SK-N-SH treated with all-trans-retinoic acid at 6 μM for 48 hours (cell line): ENCODE data around the gene PLEKHA8.

Experiments
- ATAC-seq: fragments of 200-7000 bp; cut with Tn5 transposase; 3 replicates; pipeline ENCODE4 v1.9.1; 2020; ENCODE audit warnings: mild to moderate bottlenecking, moderate library complexity
- ARNTL ChIP-seq: fragments of 450-650 bp; formaldehyde crosslinking; IDR thresholded peaks from 2 replicates; pipeline ENCODE4 v1.5.0; 2020; ENCODE audit warnings: low read depth, mild to moderate bottlenecking, moderate library complexity, borderline replicate concordance
- BACH2 ChIP-seq: fragments of 250-450 bp; sonication (Bioruptor Pico); IDR thresholded peaks from 2 replicates; pipeline ENCODE4 v1.9.0; 2021; ENCODE audit warnings: mild to moderate bottlenecking, borderline replicate concordance
- CSDC2 ChIP-seq: fragments of 250-450 bp; sonication (Bioruptor Pico); IDR thresholded peaks from 2 replicates; pipeline ENCODE4 v1.5.0; 2020; ENCODE audit warnings: mild to moderate bottlenecking, moderate library complexity
- ESRRG ChIP-seq: fragments of 250-450 bp; sonication (Bioruptor Pico); IDR thresholded peaks from 2 replicates; pipeline ENCODE4 v1.6.1; 2021; ENCODE audit warnings: mild to moderate bottlenecking
- GLIS3 ChIP-seq: fragments of 250-450 bp; sonication (Bioruptor Pico); IDR thresholded peaks from 2 replicates; pipeline ENCODE4 v1.5.0; 2020; ENCODE audit warnings: mild to moderate bottlenecking, moderate library complexity
- ISL1 ChIP-seq: fragments of 250-450 bp; sonication (Bioruptor Pico); IDR thresholded peaks from 2 replicates; pipeline ENCODE4 v2.1.2; 2022; ENCODE audit warnings: mild to moderate bottlenecking, moderate library complexity
- OSR1 ChIP-seq: fragments of 250-450 bp; sonication (Bioruptor Pico); IDR thresholded peaks from 2 replicates; pipeline ENCODE4 v1.8.0; 2022; ENCODE audit warnings: moderate library complexity, mild to moderate bottlenecking, inconsistent platforms
- PPARA ChIP-seq: fragments of 250-450 bp; sonication (Bioruptor Pico); IDR thresholded peaks from 2 replicates; pipeline ENCODE4 v1.5.0; 2020; ENCODE audit warnings: mild to moderate bottlenecking, borderline replicate concordance
- RARB ChIP-seq: fragments of 250-450 bp; sonication (Bioruptor Pico); IDR thresholded peaks from 2 replicates; pipeline ENCODE4 v1.8.0; 2021; ENCODE audit warnings: mild to moderate bottlenecking, moderate library complexity
- SNAI2 ChIP-seq: fragments of 250-450 bp; sonication (Bioruptor Pico); IDR thresholded peaks from 2 replicates; pipeline ENCODE4 v1.5.0; 2020; ENCODE audit warnings: mild to moderate bottlenecking, moderate library complexity
- TOX ChIP-seq: fragments of 250-450 bp; sonication (Bioruptor Pico); IDR thresholded peaks from 2 replicates; pipeline ENCODE4 v1.8.0; 2021; ENCODE audit warnings: mild to moderate bottlenecking, moderate library complexity, borderline replicate concordance
- ZC3H10 ChIP-seq: fragments of 250-450 bp; sonication (Bioruptor Pico); IDR thresholded peaks from 2 replicates; pipeline ENCODE4 v1.5.1; 2021; ENCODE audit warnings: mild to moderate bottlenecking, moderate library complexity
- ZFP3 ChIP-seq: fragments of 250-450 bp; sonication (Bioruptor Pico); IDR thresholded peaks from 2 replicates; pipeline ENCODE4 v1.5.0; 2020; ENCODE audit warnings: mild to moderate bottlenecking, moderate library complexity
- ZFP30 ChIP-seq: fragments of 450-650 bp; formaldehyde crosslinking; IDR thresholded peaks from 2 replicates; pipeline ENCODE4 v1.5.0; 2022; ENCODE audit warnings: mild to moderate bottlenecking, moderate library complexity
- ZNF565 ChIP-seq: fragments of 450-650 bp; formaldehyde crosslinking; conservative IDR thresholded peaks from 2 replicates; pipeline ENCODE4 v1.5.0; 2020; ENCODE audit warnings: low read depth, mild to moderate bottlenecking, moderate library complexity
- ZNF70 ChIP-seq: fragments of 450-650 bp; formaldehyde crosslinking; IDR thresholded peaks from 2 replicates; pipeline ENCODE4 v1.5.0; 2020; ENCODE audit warnings: mild to moderate bottlenecking, moderate library complexity
- ZNF8 ChIP-seq: fragments of 450-650 bp; formaldehyde crosslinking; IDR thresholded peaks from 2 replicates; pipeline ENCODE4 v1.5.0; 2020; ENCODE audit warnings: mild to moderate bottlenecking, moderate library complexity
- TF ChIP-seq, protein P1 (sequence below): fragments of 250-450 bp; sonication (Bioruptor Pico); IDR thresholded peaks from 2 replicates; pipeline ENCODE4 v1.5.1; 2021; ENCODE audit warnings: mild to moderate bottlenecking, moderate library complexity
- TF ChIP-seq, protein P2 (sequence below): fragments of 250-450 bp; sonication (Bioruptor Pico); IDR thresholded peaks from 2 replicates; pipeline ENCODE4 v1.5.1; 2020; ENCODE audit warnings: low read depth, mild to moderate bottlenecking, moderate library complexity
- TF ChIP-seq, protein P3 (sequence below): fragments of 250-450 bp; sonication (Bioruptor Pico); IDR thresholded peaks from 2 replicates; pipeline ENCODE4 v1.5.0; 2020; ENCODE audit warnings: mild to moderate bottlenecking, moderate library complexity
- TF ChIP-seq, protein P4 (sequence below): fragments of 250-450 bp; sonication (Bioruptor Pico); IDR thresholded peaks from 2 replicates; pipeline ENCODE4 v1.8.0; 2020; ENCODE audit warnings: mild to moderate bottlenecking, moderate library complexity, borderline replicate concordance
- TF ChIP-seq, protein P5 (sequence below): fragments of 250-450 bp; sonication (Bioruptor Pico); IDR thresholded peaks from 2 replicates; pipeline ENCODE4 v1.8.0; 2021; ENCODE audit warnings: low read depth, mild to moderate bottlenecking, moderate library complexity, borderline replicate concordance

PLEKHA8 gene

DNA sequence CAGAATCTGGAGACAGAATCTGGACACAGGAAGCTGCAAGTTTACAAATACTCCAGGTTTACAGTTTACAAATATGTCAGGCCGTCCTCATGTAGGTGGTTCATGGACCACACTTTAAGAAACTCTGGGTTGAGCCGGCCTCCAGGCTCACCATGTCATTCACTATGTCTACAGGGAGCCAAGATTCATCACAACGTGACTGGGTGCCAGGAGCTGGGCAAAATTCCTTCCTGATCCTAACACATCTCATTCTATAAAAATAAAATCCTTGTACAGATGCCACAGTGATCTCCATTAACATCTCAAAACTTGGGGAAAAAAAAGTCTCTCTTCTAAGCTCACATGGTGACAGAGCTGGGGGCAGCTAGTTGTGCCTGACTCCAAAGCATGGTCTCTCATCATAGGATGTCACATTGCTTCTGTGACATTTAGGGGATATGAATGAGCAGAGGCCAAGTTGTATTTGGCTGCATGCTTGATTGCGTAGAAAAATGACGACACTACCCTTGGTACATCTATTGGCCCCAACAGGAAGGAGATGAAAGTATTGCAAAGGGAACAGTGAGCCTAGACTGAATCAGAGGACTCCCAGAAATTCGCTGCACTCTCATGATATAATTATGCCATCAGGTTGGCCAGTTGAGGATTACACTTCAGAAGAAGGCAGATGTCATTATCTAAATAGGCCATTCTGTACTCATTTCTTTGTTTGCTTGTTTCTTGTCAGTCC lies 142.4 kb downstream of the PLEKHA8 start:
- TF ChIP-seq, protein P1, sequence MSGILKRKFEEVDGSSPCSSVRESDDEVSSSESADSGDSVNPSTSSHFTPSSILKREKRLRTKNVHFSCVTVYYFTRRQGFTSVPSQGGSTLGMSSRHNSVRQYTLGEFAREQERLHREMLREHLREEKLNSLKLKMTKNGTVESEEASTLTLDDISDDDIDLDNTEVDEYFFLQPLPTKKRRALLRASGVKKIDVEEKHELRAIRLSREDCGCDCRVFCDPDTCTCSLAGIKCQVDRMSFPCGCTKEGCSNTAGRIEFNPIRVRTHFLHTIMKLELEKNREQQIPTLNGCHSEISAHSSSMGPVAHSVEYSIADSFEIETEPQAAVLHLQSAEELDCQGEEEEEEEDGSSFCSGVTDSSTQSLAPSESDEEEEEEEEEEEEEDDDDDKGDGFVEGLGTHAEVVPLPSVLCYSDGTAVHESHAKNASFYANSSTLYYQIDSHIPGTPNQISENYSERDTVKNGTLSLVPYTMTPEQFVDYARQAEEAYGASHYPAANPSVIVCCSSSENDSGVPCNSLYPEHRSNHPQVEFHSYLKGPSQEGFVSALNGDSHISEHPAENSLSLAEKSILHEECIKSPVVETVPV (CRISPR knock-in tag) = no peak
- TF ChIP-seq, protein P2, sequence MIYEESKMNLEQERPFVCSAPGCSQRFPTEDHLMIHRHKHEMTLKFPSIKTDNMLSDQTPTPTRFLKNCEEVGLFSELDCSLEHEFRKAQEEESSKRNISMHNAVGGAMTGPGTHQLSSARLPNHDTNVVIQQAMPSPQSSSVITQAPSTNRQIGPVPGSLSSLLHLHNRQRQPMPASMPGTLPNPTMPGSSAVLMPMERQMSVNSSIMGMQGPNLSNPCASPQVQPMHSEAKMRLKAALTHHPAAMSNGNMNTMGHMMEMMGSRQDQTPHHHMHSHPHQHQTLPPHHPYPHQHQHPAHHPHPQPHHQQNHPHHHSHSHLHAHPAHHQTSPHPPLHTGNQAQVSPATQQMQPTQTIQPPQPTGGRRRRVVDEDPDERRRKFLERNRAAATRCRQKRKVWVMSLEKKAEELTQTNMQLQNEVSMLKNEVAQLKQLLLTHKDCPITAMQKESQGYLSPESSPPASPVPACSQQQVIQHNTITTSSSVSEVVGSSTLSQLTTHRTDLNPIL (CRISPR knock-in tag) = no peak
- no peak for ATAC-seq

DNA sequence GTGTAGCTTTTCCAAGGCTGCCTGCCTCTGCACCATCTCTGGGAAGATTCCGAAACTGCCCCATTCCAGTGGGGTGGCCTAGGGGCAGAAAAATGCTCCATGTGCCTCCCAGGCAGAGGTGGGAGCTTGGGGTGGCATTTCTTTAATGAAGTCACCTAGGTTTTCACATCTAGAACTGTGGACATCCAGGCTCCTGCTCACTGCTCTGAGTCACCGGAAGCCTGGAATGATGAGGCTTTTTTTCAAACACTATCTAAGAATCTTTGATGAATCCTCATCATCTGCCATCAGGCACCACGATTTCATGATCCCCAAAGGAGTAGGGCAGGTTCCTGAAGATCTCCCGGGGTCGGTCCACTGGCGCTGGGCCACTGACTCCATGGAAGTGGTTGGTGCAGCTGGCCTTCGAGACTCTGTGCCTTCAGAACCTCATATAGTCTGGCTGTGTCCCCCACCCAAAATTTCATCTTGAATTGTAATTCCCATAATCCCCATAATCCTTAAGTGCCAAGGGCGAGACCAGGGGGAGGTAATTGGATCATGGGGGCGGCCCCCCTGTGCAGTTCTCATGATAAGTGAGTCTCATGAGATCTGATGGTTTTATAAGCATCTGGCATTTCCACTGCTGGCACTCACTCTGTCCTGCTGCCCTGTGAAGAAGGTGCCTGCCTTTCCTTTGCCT lies 143.7 kb downstream of the PLEKHA8 start:
- TF ChIP-seq, protein P1 (CRISPR knock-in tag) = no peak
- TF ChIP-seq, protein P2 (CRISPR knock-in tag) = no peak
- TF ChIP-seq ZNF8 (CRISPR knock-in tag) (no peak), ISL1 (CRISPR knock-in tag) (no peak), RARB (CRISPR knock-in tag) (no peak), ZFP3 (CRISPR knock-in tag) (no peak), ZFP30 (CRISPR knock-in tag) (no peak), ZNF70 (CRISPR knock-in tag) (no peak), PPARA (CRISPR knock-in tag) (no peak), SNAI2 (no peak), ESRRG (CRISPR knock-in tag) (no peak), GLIS3 (CRISPR knock-in tag) (no peak), ZNF565 (CRISPR knock-in tag) (no peak), ARNTL (CRISPR knock-in tag) (no peak), CSDC2 (CRISPR knock-in tag) (no peak), TOX (no peak), OSR1 (no peak)
- TF ChIP-seq, protein P3, sequence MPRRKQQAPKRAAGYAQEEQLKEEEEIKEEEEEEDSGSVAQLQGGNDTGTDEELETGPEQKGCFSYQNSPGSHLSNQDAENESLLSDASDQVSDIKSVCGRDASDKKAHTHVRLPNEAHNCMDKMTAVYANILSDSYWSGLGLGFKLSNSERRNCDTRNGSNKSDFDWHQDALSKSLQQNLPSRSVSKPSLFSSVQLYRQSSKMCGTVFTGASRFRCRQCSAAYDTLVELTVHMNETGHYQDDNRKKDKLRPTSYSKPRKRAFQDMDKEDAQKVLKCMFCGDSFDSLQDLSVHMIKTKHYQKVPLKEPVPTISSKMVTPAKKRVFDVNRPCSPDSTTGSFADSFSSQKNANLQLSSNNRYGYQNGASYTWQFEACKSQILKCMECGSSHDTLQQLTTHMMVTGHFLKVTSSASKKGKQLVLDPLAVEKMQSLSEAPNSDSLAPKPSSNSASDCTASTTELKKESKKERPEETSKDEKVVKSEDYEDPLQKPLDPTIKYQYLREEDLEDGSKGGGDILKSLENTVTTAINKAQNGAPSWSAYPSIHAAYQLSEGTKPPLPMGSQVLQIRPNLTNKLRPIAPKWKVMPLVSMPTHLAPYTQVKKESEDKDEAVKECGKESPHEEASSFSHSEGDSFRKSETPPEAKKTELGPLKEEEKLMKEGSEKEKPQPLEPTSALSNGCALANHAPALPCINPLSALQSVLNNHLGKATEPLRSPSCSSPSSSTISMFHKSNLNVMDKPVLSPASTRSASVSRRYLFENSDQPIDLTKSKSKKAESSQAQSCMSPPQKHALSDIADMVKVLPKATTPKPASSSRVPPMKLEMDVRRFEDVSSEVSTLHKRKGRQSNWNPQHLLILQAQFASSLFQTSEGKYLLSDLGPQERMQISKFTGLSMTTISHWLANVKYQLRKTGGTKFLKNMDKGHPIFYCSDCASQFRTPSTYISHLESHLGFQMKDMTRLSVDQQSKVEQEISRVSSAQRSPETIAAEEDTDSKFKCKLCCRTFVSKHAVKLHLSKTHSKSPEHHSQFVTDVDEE (CRISPR knock-in tag) = no peak
- TF ChIP-seq, protein P4, sequence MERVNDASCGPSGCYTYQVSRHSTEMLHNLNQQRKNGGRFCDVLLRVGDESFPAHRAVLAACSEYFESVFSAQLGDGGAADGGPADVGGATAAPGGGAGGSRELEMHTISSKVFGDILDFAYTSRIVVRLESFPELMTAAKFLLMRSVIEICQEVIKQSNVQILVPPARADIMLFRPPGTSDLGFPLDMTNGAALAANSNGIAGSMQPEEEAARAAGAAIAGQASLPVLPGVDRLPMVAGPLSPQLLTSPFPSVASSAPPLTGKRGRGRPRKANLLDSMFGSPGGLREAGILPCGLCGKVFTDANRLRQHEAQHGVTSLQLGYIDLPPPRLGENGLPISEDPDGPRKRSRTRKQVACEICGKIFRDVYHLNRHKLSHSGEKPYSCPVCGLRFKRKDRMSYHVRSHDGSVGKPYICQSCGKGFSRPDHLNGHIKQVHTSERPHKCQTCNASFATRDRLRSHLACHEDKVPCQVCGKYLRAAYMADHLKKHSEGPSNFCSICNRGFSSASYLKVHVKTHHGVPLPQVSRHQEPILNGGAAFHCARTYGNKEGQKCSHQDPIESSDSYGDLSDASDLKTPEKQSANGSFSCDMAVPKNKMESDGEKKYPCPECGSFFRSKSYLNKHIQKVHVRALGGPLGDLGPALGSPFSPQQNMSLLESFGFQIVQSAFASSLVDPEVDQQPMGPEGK = no peak
- ATAC-seq = peak; percentile 41

DNA sequence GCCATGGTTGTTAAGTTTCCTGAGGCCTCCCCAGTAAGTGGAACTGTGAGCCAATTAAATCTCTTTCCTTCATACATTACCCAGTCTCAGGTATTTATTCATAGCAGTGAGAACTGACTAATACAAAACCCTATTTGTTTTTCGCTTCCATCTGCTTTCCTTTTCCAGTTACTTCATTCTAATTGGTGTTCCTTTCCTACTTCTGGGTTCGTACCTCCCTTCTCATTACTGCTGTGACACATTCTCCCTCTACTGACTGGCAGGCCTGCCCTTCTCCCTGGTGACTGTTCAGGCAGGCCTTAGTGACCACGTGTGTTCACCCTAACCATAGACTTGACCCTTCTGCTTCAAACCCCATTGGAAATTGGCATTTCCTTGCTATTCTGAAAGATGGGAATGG lies 144.2 kb downstream of the PLEKHA8 start:
- TF ChIP-seq ZC3H10 (CRISPR knock-in tag) = no peak
- no peak for TF ChIP-seq ISL1 (CRISPR knock-in tag)
- no peak for TF ChIP-seq ARNTL (CRISPR knock-in tag)
- TF ChIP-seq BACH2 (CRISPR knock-in tag) = no peak
- no peak for TF ChIP-seq ZNF8 (CRISPR knock-in tag)
- no peak for TF ChIP-seq ESRRG (CRISPR knock-in tag)
- TF ChIP-seq, protein P5, sequence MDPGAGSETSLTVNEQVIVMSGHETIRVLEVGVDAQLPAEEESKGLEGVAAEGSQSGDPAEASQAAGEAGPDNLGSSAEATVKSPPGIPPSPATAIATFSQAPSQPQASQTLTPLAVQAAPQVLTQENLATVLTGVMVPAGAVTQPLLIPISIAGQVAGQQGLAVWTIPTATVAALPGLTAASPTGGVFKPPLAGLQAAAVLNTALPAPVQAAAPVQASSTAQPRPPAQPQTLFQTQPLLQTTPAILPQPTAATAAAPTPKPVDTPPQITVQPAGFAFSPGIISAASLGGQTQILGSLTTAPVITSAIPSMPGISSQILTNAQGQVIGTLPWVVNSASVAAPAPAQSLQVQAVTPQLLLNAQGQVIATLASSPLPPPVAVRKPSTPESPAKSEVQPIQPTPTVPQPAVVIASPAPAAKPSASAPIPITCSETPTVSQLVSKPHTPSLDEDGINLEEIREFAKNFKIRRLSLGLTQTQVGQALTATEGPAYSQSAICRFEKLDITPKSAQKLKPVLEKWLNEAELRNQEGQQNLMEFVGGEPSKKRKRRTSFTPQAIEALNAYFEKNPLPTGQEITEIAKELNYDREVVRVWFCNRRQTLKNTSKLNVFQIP = no peak
- TF ChIP-seq RARB (CRISPR knock-in tag) = no peak
- ATAC-seq = peak; percentile 6; the same call in 1 of the 3 replicates
